Stimulated activated CD8-positive, alpha-beta memory T cell treated with anti-CD3 and anti-CD28 coated beads, Interleukin-4, amount 100 ng/mL, for 48 hours (primary cell): ENCODE data around the gene SVEP1.

Source experiments
- DNase-seq: peaks from one replicate; pipeline ENCODE4 v3.0.0-alpha.2; 2020

The SVEP1 gene

GRCh38 chr9:110316261-110317075 is 263.1 kb downstream of the SVEP1 start:
- DNase-seq = no peak
